ENCODE data around the gene LAD1. TPM values are rescaled to one million over a fixed set of nuclear protein-coding genes. Genes with fewer than 3 reads are reported as not detected.

The LAD1 gene
- 10 to 100 TPM; 13.5 to 13.6 TPM for total RNA-seq
- polyA plus RNA-seq (2013, experiment 1 of 2): 1.2 TPM
- polyA plus RNA-seq (2013, experiment 2 of 2): 0.62 TPM
- long read RNA-seq, experiment 1, partial matches to known transcripts: 3 of 5 reads
- long read RNA-seq, experiment 1, other reads (novel, unspliced or antisense): 2 of 5 reads
- long read RNA-seq, experiment 2, transcript LAD1-202 (10 exons, 2,906 nt): major isoform, 29 of 30 reads
- long read RNA-seq, experiment 2, partial matches to known transcripts: 0 of 30 reads
- long read RNA-seq, experiment 2, other reads (novel, unspliced or antisense): 1 of 30 reads
- long read RNA-seq, experiment 3, transcript LAD1-202 (10 exons, 2,906 nt): major isoform, 52 of 63 reads
- long read RNA-seq, experiment 3, partial matches to known transcripts: 4 of 63 reads
- long read RNA-seq, experiment 3, other reads (novel, unspliced or antisense): 7 of 63 reads
- long read RNA-seq, experiment 4, partial matches to known transcripts: 1 of 3 reads
- long read RNA-seq, experiment 4, other reads (novel, unspliced or antisense): 0 of 3 reads

- H3K27me3 Mint-ChIP-seq (ENCODE audit: insufficient read depth): peaks cover 20% of the 10 kb centered on the region
- peak within 1 kb of the TSS; percentile 56 for H3K4me3 Mint-ChIP-seq
- no peaks in the 10 kb centered on the region for H3K36me3 Mint-ChIP-seq (ENCODE audit: low read depth)
- no peaks in the 10 kb centered on the region for H3K4me1 ChIP-seq (ENCODE audit: control insufficient read depth, insufficient read depth, low read length)
- peak within 1 kb of the TSS; percentile 71 for H3K4me3 ChIP-seq (ENCODE audit: low read length)
- H3K9me3 ChIP-seq (ENCODE audit: control insufficient read depth, low read length): no peaks in the 10 kb centered on the region
- no peaks in the 10 kb centered on the region for H3K9me3 Mint-ChIP-seq
- no peak within 1 kb of the TSS for H3K27ac ChIP-seq (ENCODE audit: low read depth, low read length)
- H3K4me1 Mint-ChIP-seq: peaks cover 34% of the 10 kb centered on the region
- H3K9ac ChIP-seq (ENCODE audit: extremely low read depth, low read length, poor library complexity, severe bottlenecking): peak within 1 kb of the TSS; percentile 57
- no peak for TF ChIP-seq CTCF (conservative IDR thresholded peaks at IDR 0.05)
- no peak within 1 kb of the TSS for H3K27ac Mint-ChIP-seq
- no peaks in the 10 kb centered on the region for H3K36me3 ChIP-seq (ENCODE audit: control insufficient read depth, insufficient read depth, low read length)
- DNase-seq: no peak
- WGBS, 2 experiments (ENCODE audit: insufficient coverage in 1 of 2, insufficient read length in 1 of 2): 20 to 54% methylated on average over 4 to 25 of the region's 25 CpGs
- H3K27me3 ChIP-seq (ENCODE audit: control insufficient read depth, insufficient read depth, low read length, poor library complexity, severe bottlenecking): peaks cover 48% of the 10 kb centered on the region
Measured at GRCh38 chr1:201399018-201399351, at the start of gene LAD1. TSS of gene LAD1 (minus strand) at chr1:201399324. CDS start at chr1:201399306, 18 bp downstream.

- H3K9ac ChIP-seq (ENCODE audit: extremely low read depth, low read length, poor library complexity, severe bottlenecking): no peak overlapping the region
- H3K4me3 Mint-ChIP-seq: no peak overlapping the region
- WGBS, 2 experiments (ENCODE audit: insufficient coverage in 1 of 2, insufficient read length in 1 of 2): 39 to 58% methylated on average over 4 to 18 of the region's 20 CpGs
Measured at GRCh38 chr1:201447903-201448871, 49.1 kb upstream of the LAD1 start.

More at GRCh38 chr1:201447903-201448871, 49.1 kb upstream of the LAD1 start:
- peak; percentile 95 for TF ChIP-seq CTCF (conservative IDR thresholded peaks at IDR 0.05)
- Histone ChIP-seq H3K36me3 (ENCODE audit: control insufficient read depth, insufficient read depth, low read length) (no peaks in the 10 kb centered on the region), H3K27ac (ENCODE audit: low read depth, low read length) (peak overlapping the region; percentile 74), H3K4me1 (ENCODE audit: control insufficient read depth, insufficient read depth, low read length) (peaks cover 14% of the 10 kb centered on the region), H3K27me3 (ENCODE audit: control insufficient read depth, insufficient read depth, low read length, poor library complexity, severe bottlenecking) (no peaks in the 10 kb centered on the region), H3K4me3 (ENCODE audit: low read length) (no peak overlapping the region), H3K9me3 (ENCODE audit: control insufficient read depth, low read length) (no peaks in the 10 kb centered on the region)
- Mint-ChIP-seq H3K4me1 (peaks cover 13% of the 10 kb centered on the region), H3K27me3 (ENCODE audit: insufficient read depth) (peaks cover 9% of the 10 kb centered on the region), H3K9me3 (no peaks in the 10 kb centered on the region), H3K36me3 (ENCODE audit: low read depth) (no peaks in the 10 kb centered on the region), H3K27ac (no peak overlapping the region)
- DNase-seq: peak; percentile 95

Measured in endodermal cell (in vitro differentiated cells).